H1 (cell line): ENCODE measurements around the gene PPP3R2. TPM values are rescaled to one million over a fixed set of nuclear protein-coding genes. Genes with fewer than 3 reads are reported as not detected.

Source experiments
- CTCF ChIA-PET: fragments of 300-600 bp; sonication (Branson Sonifier 250); formaldehyde crosslinking; loops from one replicate; lab custom pipeline; 2021; ENCODE audit not compliant: partially characterized antibody; lab: Charles Lee
- POLR2A ChIA-PET: fragments of 300-600 bp; sonication (Branson Sonifier 250); formaldehyde crosslinking; loops from one replicate; lab custom pipeline; 2021; ENCODE audit warnings: inconsistent platforms; ENCODE audit not compliant: partially characterized antibody; lab: Charles Lee
- DNase-seq, 2 experiments: peaks; one replicate each; pipeline versions ENCODE4 v3.0.0 to v3.0.0-alpha.2; 2010 to 2022; ENCODE audit warnings: low spot score in 2 of 2, low read depth in 1 of 2, mixed read lengths in 1 of 2
- FAIRE-seq: peaks from 2 replicates; lab custom pipeline; 2011; peaks lifted over from hg19 to GRCh38; lab: Jason Lieb, UNC
- H2AFZ ChIP-seq: 2 replicates; pipeline ENCODE4 v1.8.1; 2012; ENCODE audit warnings: low read length, inconsistent platforms
- H2AK5ac ChIP-seq: 2 replicates; pipeline ENCODE4 v1.6.1; 2013; ENCODE audit warnings: low read depth, low read length
- H2BK120ac ChIP-seq: replicated peaks from 2 replicates; pipeline ENCODE3; 2013; ENCODE audit warnings: low read depth, low read length, inconsistent platforms
- H2BK12ac ChIP-seq: 2 replicates; pipeline ENCODE4 v1.6.1; 2013; ENCODE audit warnings: low read depth, low read length
- H2BK15ac ChIP-seq: 2 replicates; pipeline ENCODE4 v1.6.1; 2013; ENCODE audit warnings: low read length
- H2BK20ac ChIP-seq: 2 replicates; pipeline ENCODE4 v1.6.1; 2013; ENCODE audit warnings: low read length
- H2BK5ac ChIP-seq: 2 replicates; pipeline ENCODE4 v1.6.1; 2013; ENCODE audit warnings: low read depth, low read length
- H3K14ac ChIP-seq: 2 replicates; pipeline ENCODE4 v1.6.1; 2013; ENCODE audit warnings: inconsistent platforms; ENCODE audit not compliant: insufficient read length
- H3K18ac ChIP-seq: 2 replicates; pipeline ENCODE4 v1.6.1; 2013; ENCODE audit warnings: low read length; ENCODE audit errors: extremely low read depth
- H3K23ac ChIP-seq: 2 replicates; pipeline ENCODE4 v1.6.1; 2013; ENCODE audit warnings: inconsistent platforms; ENCODE audit not compliant: insufficient read length
- H3K23me2 ChIP-seq: 2 replicates; pipeline ENCODE4 v1.6.1; 2013; ENCODE audit warnings: low read depth, low read length
- H3K27ac ChIP-seq: 2 replicates; pipeline ENCODE4 v1.6.1; 2011; ENCODE audit warnings: low read depth, low read length, inconsistent platforms
- H3K27me3 ChIP-seq, 4 experiments: replicated peaks in 1 of 4; 1 replicate in 1 of 4; 2 replicates in 3 of 4; pipeline versions ENCODE4 v1.6.1 to v1.8.1; 2011 to 2013; ENCODE audit warnings: low read length in 3 of 4, mild to moderate bottlenecking in 3 of 4, inconsistent platforms in 2 of 4, mixed read lengths in 2 of 4, moderate library complexity in 1 of 4; ENCODE audit not compliant: control insufficient read depth in 3 of 4, insufficient read depth in 3 of 4; ENCODE audit errors: extremely low read depth in 1 of 4
- H3K36me3 ChIP-seq, 4 experiments: 2 replicates each; pipeline versions ENCODE4 v1.6.1 to v1.8.1; 2011 to 2013; ENCODE audit warnings: mild to moderate bottlenecking in 4 of 4, low read length in 3 of 4, moderate library complexity in 2 of 4, control low read depth in 1 of 4, inconsistent platforms in 1 of 4; ENCODE audit not compliant: insufficient read depth in 4 of 4, control insufficient read depth in 2 of 4
- H3K4ac ChIP-seq: replicated peaks from 2 replicates; pipeline ENCODE3; 2013; ENCODE audit warnings: low read length, low read depth, mixed read lengths, inconsistent platforms; ENCODE audit not compliant: insufficient read length
- H3K4me1 ChIP-seq, 4 experiments: replicated peaks in 1 of 4; 1 replicate in 1 of 4; 2 replicates in 3 of 4; pipeline versions ENCODE4 v1.6.1 to v1.8.1; 2011 to 2013; ENCODE audit warnings: low read length in 3 of 4, inconsistent platforms in 2 of 4, mixed read lengths in 1 of 4; ENCODE audit not compliant: insufficient read depth in 4 of 4, control insufficient read depth in 3 of 4
- H3K4me2 ChIP-seq, 2 experiments: 2 replicates each; pipeline versions ENCODE4 v1.6.1 to v1.8.1; 2011 to 2013; ENCODE audit warnings: low read depth in 2 of 2, low read length in 2 of 2, control low read depth in 1 of 2, inconsistent platforms in 1 of 2, mild to moderate bottlenecking in 1 of 2; ENCODE audit not compliant: insufficient read depth in 1 of 2
- H3K4me3 ChIP-seq, 4 experiments: fragments of 200-600, 300-600 bp in 1 of 4; sonication (generic), shearing (Covaris generic), sonication (Bioruptor Twin) in 1 of 4; 2 replicates each; pipeline versions ENCODE4 v1.5.1 to v1.8.1; 2011 to 2016; ENCODE audit warnings: low read length in 4 of 4, low read depth in 3 of 4, control low read depth in 2 of 4, inconsistent platforms in 2 of 4, mild to moderate bottlenecking in 2 of 4, mixed read lengths in 1 of 4, moderate library complexity in 1 of 4; ENCODE audit not compliant: insufficient read depth in 2 of 4; ENCODE audit errors: extremely low read depth in 1 of 4
- H3K56ac ChIP-seq: replicated peaks from 2 replicates; pipeline ENCODE3; 2013; ENCODE audit warnings: low read depth, mild to moderate bottlenecking, mixed read lengths, low read length, inconsistent platforms; ENCODE audit not compliant: insufficient read length
- H3K79me1 ChIP-seq: 2 replicates; pipeline ENCODE4 v1.6.1; 2013; ENCODE audit warnings: low read depth, low read length, control low read depth
- H3K79me2 ChIP-seq, 2 experiments: 2 replicates each; pipeline versions ENCODE4 v1.6.1 to v1.8.1; 2012 to 2013; ENCODE audit warnings: low read length in 2 of 2, mild to moderate bottlenecking in 2 of 2, inconsistent platforms in 1 of 2; ENCODE audit not compliant: insufficient read depth in 2 of 2, control insufficient read depth in 1 of 2
- H3K9ac ChIP-seq, 4 experiments: replicated peaks in 1 of 4; 1 replicate in 1 of 4; 2 replicates in 3 of 4; pipeline versions ENCODE4 v1.6.1 to v1.8.1; 2011 to 2013; ENCODE audit warnings: low read depth in 3 of 4, low read length in 3 of 4, control low read depth in 2 of 4, mild to moderate bottlenecking in 2 of 4, moderate library complexity in 2 of 4, inconsistent platforms in 1 of 4; ENCODE audit errors: extremely low read depth in 1 of 4
- H3K9me3 ChIP-seq, 2 experiments: 2 replicates each; pipeline versions ENCODE4 v1.6.1 to v1.8.1; 2012 to 2013; ENCODE audit warnings: mild to moderate bottlenecking in 2 of 2, moderate library complexity in 2 of 2, control low read depth in 1 of 2, inconsistent platforms in 1 of 2, low read depth in 1 of 2, low read length in 1 of 2, mixed read lengths in 1 of 2; ENCODE audit not compliant: insufficient read depth in 2 of 2
- H4K20me1 ChIP-seq, 2 experiments: replicated peaks in 1 of 2; 2 replicates each; pipeline versions ENCODE3 to v1.8.1; 2011 to 2013; ENCODE audit warnings: inconsistent platforms in 2 of 2, low read length in 2 of 2, mild to moderate bottlenecking in 1 of 2; ENCODE audit not compliant: insufficient read depth in 2 of 2, control insufficient read depth in 1 of 2
- H4K5ac ChIP-seq: 2 replicates; pipeline ENCODE4 v1.6.1; 2013; ENCODE audit warnings: low read length, low read depth, mixed read lengths, inconsistent platforms; ENCODE audit not compliant: insufficient read length
- H4K8ac ChIP-seq: 2 replicates; pipeline ENCODE4 v1.8.0; 2013; ENCODE audit warnings: mild to moderate bottlenecking, moderate library complexity, low read length, inconsistent platforms; ENCODE audit not compliant: insufficient read depth; ENCODE audit errors: extremely low read depth
- H4K91ac ChIP-seq: replicated peaks from 2 replicates; pipeline ENCODE3; 2013; ENCODE audit warnings: low read length, mixed read lengths, inconsistent platforms; ENCODE audit not compliant: insufficient read length
- BACH1 ChIP-seq: IDR thresholded peaks from 2 replicates; pipeline ENCODE4 v1.6.1; 2012; ENCODE audit warnings: low read length, improper control_type of control experiment
- CHD1 ChIP-seq: IDR thresholded peaks from 2 replicates; pipeline ENCODE4 v1.6.1; 2012; ENCODE audit warnings: low read depth, low read length, improper control_type of control experiment
- CHD2 ChIP-seq: IDR thresholded peaks from 2 replicates; pipeline ENCODE4 v1.6.1; 2012; ENCODE audit warnings: low read length, improper control_type of control experiment
- EGR1 ChIP-seq: IDR thresholded peaks from 2 replicates; pipeline ENCODE4 v1.6.1; 2011; ENCODE audit warnings: low read depth, low read length, borderline replicate concordance
- FOSL1 ChIP-seq: IDR thresholded peaks from 2 replicates; pipeline ENCODE4 v1.6.1; 2011; ENCODE audit warnings: mild to moderate bottlenecking, low read depth, low read length, moderate library complexity; ENCODE audit not compliant: insufficient read depth
- RNF2 ChIP-seq: fragments of 200-900, 300-1000 bp; sonication (generic); IDR thresholded peaks from 2 replicates; pipeline ENCODE4 v1.7.1; 2016; ENCODE audit warnings: borderline replicate concordance, low read depth, mild to moderate bottlenecking, antibody characterized with exemption, low read length; ENCODE audit not compliant: poor library complexity, severe bottlenecking; ENCODE audit errors: missing control alignments
- TCF12 ChIP-seq: IDR thresholded peaks from 2 replicates; pipeline ENCODE4 v1.6.1; 2011; ENCODE audit warnings: low read depth, mild to moderate bottlenecking, low read length
- polyA plus RNA-seq, 7 experiments: library from polyadenylated mRNA; depleted of rRNA in 3 of 7; stranded (reverse) in 5 of 7; unstranded in 2 of 7; fragments of >200 nt in 5 of 7; fragments of 200-250 nt in 2 of 7; gene quantifications; 1 replicate in 5 of 7; 2 replicates in 1 of 7; 4 replicates in 1 of 7; pipeline versions ENCODE4 v1.2.1 to v1.2.3, GENCODE V29; 2011 to 2013; ENCODE audit warnings: missing spikeins in 2 of 7, mixed read lengths in 2 of 7
- total RNA-seq: library from RNA; stranded (reverse); fragmentation: NEBNext Ultra II Directional; extraction: Animal tissue kit (Norgen Biotek cat#: 25700); gene quantifications from 2 replicates; pipeline ENCODE4 v1.2.1, GENCODE V29; 2021

PPP3R2 gene
- total and polyA plus RNA-seq, 2 of the 8 experiments (the other 6 are each of a cell fraction or from before 2014, with no cell fraction given) = not detected

GRCh38 chr9:101618698-101619097 lies 23.9 kb upstream of the PPP3R2 start:
- Histone ChIP-seq H3K79me2 (no peaks in the 10 kb centered on the region), H4K20me1 (no peaks in the 10 kb centered on the region), H4K5ac (no peak overlapping the region), H3K4me3 (no peak overlapping the region), H2BK120ac (no peak overlapping the region), H3K9me3 (no peaks in the 10 kb centered on the region), H3K18ac (no peak overlapping the region), H2AK5ac (no peak overlapping the region), H3K9ac (no peak overlapping the region), H3K27me3 (no peaks in the 10 kb centered on the region), H2BK5ac (no peak overlapping the region), H4K8ac (no peak overlapping the region), H2BK12ac (no peak overlapping the region), H4K91ac (no peak overlapping the region), H3K79me1 (no peaks in the 10 kb centered on the region), H2BK20ac (no peak overlapping the region), H3K36me3 (no peaks in the 10 kb centered on the region), H3K14ac (no peak overlapping the region), H2BK15ac (no peak overlapping the region), H3K4ac (no peak overlapping the region), H3K56ac (no peak overlapping the region), H3K23me2 (no peaks in the 10 kb centered on the region), H3K23ac (no peak overlapping the region), H3K27ac (no peak overlapping the region), H2AFZ (no peak overlapping the region), H3K4me1 (no peaks in the 10 kb centered on the region), H3K4me2 (no peak overlapping the region)
- FAIRE-seq (no peak), DNase-seq (no peak)
- ChIA-PET POLR2A (no interaction called here), CTCF (no interaction called here)
- no peak for TF ChIP-seq TCF12
- no peak for TF ChIP-seq RNF2
- no peak for TF ChIP-seq BACH1
- TF ChIP-seq CHD2 = no peak
- no peak for TF ChIP-seq EGR1
- no peak for TF ChIP-seq FOSL1
- TF ChIP-seq CHD1 = no peak
